NCI-H1436 treated with DMSO at 0.1 percent for 48 hours (cell line): ENCODE measurements around the gene CDC25B.

ENCODE experiments used
- DNase-seq: peaks from one replicate; lab custom pipeline; 2025; lab: John Stamatoyannopoulos, UW

CDC25B gene

GRCh38 chr20:3795511-3796468 lies at the start of gene CDC25B:
Gene CDC25B, plus strand, starts transcription at chr20:3796310. Its CDS starts 222 bp downstream, at chr20:3796532.
- DNase-seq: peak; percentile 68

- DNase-seq: no peak
Observed at GRCh38 chr20:3747471-3747870, 48.6 kb upstream of the CDC25B start.

DNA sequence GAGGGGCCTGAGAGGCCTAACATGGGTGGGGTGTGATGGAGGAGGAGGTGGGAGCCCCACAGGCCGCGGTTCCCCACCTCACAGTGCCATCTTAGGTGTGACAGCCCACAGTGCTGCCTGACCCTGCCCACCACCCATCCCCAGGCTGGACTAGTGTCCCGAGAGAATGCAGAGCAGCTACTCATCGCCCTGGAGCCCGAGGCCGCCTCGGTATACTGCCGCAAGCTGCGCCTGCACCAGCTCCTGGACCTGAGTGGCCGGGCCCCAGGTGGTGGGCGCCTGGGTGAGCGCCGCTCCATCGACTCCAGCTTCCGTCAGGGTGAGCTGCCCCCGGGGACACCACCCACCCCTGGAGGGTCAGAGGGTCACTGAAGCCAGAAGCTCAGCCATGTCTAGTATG lies 48.0 kb upstream of the CDC25B start:
- DNase-seq: no peak

GRCh38 chr20:3749087-3749688 lies 46.9 kb upstream of the CDC25B start:
- no peak for DNase-seq

- DNase-seq: no peak
Observed at GRCh38 chr20:3749689-3750531, 46.2 kb upstream of the CDC25B start.

- no peak for DNase-seq
Observed at GRCh38 chr20:3751305-3751674, 44.8 kb upstream of the CDC25B start.

DNA sequence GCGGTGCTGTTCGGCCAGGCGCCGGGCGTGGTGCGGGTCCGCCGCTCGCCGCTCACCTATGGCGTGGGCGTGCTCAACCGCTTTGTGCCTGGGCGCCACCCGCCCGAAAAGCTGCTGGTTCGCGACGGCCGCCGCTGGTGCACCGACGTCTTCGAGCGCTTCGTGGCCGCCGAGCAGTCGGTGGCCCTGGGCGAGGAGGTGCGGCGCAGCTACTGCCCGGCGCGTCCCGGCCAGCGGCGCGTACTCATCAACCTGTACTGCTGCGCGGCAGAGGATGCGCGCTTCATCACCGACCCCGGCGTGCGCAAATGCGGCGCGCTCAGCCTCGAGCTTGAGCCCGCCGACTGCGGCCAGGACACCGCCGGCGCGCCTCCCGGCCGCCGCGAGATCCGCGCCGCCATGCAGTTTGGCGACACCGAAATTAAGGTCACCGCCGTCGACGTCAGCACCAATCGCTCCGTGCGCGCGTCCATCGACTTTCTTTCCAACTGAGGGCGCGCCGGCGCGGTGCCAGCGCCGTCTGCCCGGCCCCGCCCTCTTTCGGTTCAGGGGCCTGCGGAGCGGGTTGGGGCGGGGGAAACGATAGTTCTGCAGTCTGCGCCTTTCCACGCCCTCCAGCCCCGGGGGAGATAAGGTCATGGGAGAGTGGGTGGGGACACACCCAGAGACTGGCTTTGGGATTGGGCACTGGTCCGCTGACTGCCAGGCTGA lies 44.3 kb upstream of the CDC25B start:
- DNase-seq: peak; percentile 27

DNA sequence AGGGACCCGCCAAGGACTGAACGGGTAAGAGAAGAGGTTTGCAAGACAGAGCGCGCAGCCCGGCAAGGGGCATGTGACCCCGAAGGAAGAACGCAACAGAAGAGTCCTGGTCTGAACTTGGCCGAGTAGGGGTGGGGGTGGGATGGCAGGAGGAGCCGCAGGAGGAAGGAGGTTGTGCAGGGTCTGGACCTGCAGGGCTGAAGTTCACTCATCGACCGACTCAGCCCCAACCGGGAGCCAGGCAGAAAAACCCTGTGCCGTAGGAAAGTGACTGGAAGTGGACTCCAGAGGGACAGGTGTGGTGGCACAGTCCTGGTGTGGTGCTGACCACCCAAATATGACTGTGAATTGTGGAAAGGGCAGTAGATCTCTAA lies 43.7 kb upstream of the CDC25B start:
- DNase-seq: no peak

GRCh38 chr20:3753098-3753497 lies 43.0 kb upstream of the CDC25B start:
- DNase-seq: peak; percentile 24

DNA sequence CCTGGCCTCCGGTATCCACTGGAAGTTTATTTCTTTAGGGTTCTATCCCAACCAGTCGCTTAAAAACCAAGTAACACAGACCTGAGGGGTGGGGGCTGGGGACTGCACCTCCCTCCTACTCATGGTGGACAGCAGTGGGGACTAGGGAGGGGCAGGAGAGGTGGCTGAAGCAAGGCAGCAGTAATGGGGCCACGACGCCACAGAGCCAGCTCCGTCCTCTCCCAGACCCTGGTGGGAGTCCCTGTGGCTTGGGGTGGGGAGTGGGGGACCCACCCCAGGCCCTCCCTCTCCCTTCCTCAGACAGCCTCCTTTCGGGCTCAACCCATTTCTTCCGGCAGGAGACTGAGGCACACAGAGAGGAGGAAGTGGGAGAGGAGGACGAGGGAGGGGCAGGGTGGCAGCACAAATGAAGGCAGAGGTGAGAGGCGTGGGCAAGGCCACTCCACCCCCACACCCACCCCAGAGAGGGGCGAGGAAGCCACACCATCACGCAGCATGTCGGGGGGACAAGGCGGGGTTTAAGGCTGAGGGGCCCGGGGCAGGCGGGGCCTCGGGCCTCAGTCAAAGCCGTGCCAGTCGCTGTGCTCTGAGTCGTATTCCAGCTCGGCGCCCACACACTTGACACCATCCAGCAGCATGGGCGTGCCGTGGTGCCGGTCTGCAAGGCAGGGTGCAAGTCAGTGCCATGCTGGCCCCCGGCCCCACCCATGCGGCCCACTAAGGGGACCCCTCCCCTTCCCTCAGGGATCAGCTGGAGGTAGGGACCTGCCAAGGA lies 42.4 kb upstream of the CDC25B start:
- no peak for DNase-seq

GRCh38 chr20:3754276-3754630 lies 41.9 kb upstream of the CDC25B start:
- DNase-seq: no peak

- DNase-seq: no peak
Observed at GRCh38 chr20:3755269-3755668, 40.8 kb upstream of the CDC25B start.

DNA sequence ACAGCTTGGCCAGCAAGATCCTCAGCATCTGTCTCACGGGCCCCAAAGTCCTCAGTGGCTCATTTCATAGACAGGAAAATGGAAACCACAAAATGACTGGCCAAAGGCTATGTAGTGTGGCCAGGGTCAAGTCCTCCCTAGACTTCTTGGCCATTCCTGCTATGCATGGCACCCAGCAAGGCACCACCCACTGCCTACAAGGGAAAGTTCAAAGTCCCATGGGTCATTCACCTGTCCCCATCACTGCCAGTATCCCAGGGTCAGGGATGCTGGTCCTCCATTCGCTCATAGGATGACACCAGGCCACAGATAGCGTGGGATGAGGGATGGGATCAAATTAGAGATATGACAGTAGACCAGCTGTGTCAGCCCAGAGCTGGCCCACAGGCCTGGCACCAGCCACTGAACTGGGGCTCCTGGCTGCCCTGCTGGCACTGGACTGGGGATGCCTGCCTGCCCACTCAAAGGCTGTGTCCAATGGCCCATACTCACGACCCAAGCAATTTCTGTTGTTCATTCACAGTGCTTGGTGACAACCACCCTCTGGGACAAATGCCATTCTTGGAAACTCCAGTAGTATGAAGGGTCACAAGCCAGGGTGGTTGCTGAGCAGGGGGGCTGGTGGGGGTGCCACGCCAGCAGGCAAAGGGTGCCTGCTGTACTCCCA lies 40.2 kb upstream of the CDC25B start:
- DNase-seq: no peak

GRCh38 chr20:3757268-3757667 lies 38.8 kb upstream of the CDC25B start:
- DNase-seq: no peak

- no peak for DNase-seq
Observed at GRCh38 chr20:3758566-3758965, 37.5 kb upstream of the CDC25B start.

- no peak for DNase-seq
Observed at GRCh38 chr20:3759316-3759823, 36.7 kb upstream of the CDC25B start.

- DNase-seq: no peak
Observed at GRCh38 chr20:3759884-3760283, 36.2 kb upstream of the CDC25B start.

GRCh38 chr20:3760655-3761348 lies 35.3 kb upstream of the CDC25B start:
- DNase-seq: no peak

DNA sequence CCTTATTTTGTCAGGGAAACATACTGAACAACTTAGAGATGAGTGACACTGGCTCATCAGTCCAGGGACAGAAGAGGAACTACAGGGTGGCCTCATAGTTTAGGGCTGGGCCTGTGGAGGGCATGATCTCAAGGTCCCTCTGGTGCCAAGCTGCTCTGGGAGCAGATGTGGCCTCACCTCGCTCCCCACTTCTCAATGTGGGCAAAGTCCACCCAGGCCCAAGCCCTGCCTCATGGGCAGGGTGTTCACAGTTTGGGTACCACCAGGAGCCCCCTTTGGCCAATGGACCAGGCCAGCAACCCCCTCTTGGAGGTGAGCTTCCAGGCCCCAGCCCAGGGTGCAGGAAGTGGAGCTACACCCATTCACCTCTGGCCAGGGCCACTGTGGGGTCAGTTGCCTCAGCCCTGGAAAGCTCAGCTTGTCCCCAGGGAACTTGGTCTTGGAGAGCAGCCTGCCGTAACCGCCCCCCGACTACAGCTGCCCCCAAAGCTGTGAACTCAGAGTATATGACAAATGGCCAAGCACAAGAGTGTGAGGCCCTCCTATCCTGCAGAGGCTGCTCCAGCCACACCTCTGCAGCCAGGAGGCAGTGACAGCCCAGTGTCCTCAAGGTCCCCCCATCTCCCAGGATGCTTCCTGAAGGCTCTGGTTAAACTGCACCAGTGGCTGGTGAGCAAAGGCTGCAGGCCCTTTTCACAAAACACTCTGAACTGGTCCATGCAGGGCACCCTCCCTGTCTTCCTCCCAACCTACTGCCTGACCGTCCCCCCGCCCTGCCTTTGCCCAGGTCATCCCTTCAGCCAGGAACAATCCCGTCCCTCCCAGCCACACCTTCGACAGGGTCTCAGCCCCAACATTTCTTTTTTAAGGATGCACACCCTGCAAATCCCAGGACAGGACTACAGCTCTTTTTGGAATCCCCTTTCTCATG lies 32.2 kb upstream of the CDC25B start:
- no peak for DNase-seq
